ENCODE measurements around the gene PALLD. TPM values are rescaled to one million over a fixed set of nuclear protein-coding genes. Genes with fewer than 3 reads are reported as not detected.

Gene PALLD
- total RNA-seq, 1 experiment from 2014 or later = 9.0 TPM

DNA sequence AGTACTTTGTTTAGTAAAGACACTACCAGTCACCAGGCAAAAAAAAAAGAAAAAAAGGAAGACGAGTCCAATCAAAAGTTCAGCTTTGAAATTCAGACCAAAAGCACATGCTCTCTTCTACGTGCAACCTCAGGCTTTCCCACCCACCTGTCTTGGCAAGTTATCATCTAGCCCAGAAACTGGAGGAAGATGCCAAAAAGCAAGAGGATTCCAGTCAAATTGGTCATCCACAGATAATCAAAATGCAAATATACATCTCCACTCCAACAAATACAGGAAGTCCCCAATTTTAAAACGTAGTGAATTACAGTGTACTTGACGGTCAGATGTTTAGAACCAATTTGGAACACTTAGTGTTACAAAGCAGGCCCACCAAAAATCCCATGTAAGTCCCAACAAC is 96.5 kb downstream of the PALLD start:
- H3K36me3 ChIP-seq (replicated peaks; ENCODE audit: control insufficient read depth, insufficient read depth, low read length) = no peaks in the 10 kb centered on the region
- H3K4me3 ChIP-seq (ENCODE audit: insufficient read depth, low read depth, low read length) = no peak overlapping the region
- no peak for DNase-seq
- H3K27me3 ChIP-seq (ENCODE audit: control insufficient read depth, insufficient read depth, low read length) = no peaks in the 10 kb centered on the region

DNA sequence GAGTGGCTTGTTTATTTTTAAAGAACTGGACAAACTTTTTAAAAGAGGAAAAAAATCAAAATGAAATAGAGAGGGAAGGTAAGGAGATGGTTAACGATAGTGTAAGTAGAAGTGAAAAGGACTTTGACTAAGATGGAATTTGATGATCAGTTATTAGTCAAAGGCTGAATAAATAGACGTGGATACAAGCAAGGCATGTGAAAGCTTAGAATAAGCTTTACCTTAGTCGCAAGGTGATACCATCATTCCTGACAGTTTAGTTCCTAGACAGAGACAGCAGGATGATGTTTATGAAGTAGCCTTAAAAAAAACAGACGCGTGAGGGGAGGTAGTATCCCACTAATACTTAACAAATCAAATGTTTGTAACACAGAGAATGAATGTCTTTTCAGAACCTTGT is 97.3 kb downstream of the PALLD start:
- H3K36me3 ChIP-seq (replicated peaks; ENCODE audit: control insufficient read depth, insufficient read depth, low read length) = no peaks in the 10 kb centered on the region
- H3K4me3 ChIP-seq (ENCODE audit: insufficient read depth, low read depth, low read length) = no peak overlapping the region
- no peaks in the 10 kb centered on the region for H3K27me3 ChIP-seq (ENCODE audit: control insufficient read depth, insufficient read depth, low read length)
- no peak for DNase-seq

DNA sequence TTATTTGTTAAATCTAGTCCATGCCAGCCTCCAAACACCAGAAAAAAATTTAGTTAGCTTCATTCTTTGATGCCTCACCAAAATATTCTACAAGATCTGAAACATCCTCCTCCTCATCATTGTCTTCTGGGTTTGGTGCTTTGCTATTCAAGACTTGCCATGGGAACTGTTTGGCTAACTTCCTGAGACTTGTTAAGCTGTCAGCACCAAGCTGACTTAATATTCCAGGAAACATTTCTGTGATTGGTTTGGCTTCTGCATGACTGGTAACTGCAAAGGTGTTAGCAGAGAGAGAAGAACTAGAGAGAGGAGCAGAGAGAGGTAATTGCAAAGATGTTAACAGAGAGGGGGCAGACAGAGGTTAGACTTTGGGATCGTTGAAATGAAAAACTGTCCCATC is 101.3 kb downstream of the PALLD start:
- no peaks in the 10 kb centered on the region for H3K36me3 ChIP-seq (replicated peaks; ENCODE audit: control insufficient read depth, insufficient read depth, low read length)
- no peak for DNase-seq
- H3K27me3 ChIP-seq (ENCODE audit: control insufficient read depth, insufficient read depth, low read length) = no peaks in the 10 kb centered on the region
- H3K4me3 ChIP-seq (ENCODE audit: insufficient read depth, low read depth, low read length) = no peak overlapping the region

DNA sequence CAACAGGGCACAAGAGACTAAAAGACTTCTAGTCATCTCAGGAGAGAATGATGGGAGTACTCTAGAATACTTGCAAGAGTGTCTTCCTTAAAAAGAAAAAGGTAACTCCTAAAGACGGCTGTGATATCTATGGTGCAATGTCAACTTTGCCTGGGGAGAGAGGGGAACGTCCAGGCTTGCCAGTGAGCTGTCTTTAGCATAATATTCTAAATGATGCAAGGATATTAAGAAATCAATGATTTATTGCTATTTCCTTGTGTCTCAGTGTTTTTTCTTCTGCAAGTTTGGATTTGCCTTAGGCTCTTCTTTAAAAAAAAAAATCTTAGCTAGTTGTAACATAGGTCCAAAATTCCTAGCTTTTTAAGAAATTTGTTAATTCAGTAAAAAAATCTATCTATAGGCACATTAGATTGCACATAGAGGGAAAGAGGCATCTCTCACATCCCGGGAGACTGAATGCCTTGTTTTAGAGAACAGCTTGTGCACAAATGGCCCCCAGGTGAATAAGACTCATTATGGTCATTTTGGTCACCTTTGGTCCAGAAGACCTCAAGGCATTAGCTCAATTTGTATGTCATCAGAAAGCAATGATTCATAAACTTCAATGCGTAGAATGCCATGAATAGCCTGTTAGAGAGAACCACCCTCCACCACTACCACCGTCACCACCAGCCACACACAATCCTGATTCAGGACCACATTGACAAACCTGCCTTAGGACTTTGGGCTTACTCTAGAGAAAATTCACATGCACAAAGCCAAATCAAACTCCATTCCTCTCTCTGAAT is 104.1 kb downstream of the PALLD start:
- DNase-seq = no peak
- Histone ChIP-seq H3K4me3 (ENCODE audit: insufficient read depth, low read depth, low read length) (no peak overlapping the region), H3K36me3 (replicated peaks; ENCODE audit: control insufficient read depth, insufficient read depth, low read length) (no peaks in the 10 kb centered on the region), H3K27me3 (ENCODE audit: control insufficient read depth, insufficient read depth, low read length) (no peaks in the 10 kb centered on the region)

DNA sequence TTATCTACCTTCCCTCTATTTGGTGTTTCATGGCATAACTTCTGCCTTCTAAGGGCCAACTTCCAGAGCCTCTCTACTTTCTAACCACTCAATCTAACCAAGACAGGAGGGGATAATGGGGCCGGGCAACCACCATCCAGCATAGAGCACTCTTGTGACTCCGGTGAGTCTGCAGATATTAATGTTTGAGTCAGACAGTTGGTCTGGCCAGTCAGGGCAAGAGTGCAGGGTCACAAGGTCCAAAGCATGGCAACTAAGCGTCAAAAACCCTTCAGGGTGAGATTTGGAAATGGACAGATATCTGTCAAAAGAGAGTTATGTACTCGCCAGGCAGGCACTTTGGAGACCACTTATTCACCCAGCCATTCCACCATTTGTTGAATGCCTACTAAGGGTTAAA is 105.0 kb downstream of the PALLD start:
- no peak for DNase-seq
- no peak overlapping the region for H3K4me3 ChIP-seq (ENCODE audit: insufficient read depth, low read depth, low read length)
- H3K36me3 ChIP-seq (replicated peaks; ENCODE audit: control insufficient read depth, insufficient read depth, low read length) = no peaks in the 10 kb centered on the region

DNA sequence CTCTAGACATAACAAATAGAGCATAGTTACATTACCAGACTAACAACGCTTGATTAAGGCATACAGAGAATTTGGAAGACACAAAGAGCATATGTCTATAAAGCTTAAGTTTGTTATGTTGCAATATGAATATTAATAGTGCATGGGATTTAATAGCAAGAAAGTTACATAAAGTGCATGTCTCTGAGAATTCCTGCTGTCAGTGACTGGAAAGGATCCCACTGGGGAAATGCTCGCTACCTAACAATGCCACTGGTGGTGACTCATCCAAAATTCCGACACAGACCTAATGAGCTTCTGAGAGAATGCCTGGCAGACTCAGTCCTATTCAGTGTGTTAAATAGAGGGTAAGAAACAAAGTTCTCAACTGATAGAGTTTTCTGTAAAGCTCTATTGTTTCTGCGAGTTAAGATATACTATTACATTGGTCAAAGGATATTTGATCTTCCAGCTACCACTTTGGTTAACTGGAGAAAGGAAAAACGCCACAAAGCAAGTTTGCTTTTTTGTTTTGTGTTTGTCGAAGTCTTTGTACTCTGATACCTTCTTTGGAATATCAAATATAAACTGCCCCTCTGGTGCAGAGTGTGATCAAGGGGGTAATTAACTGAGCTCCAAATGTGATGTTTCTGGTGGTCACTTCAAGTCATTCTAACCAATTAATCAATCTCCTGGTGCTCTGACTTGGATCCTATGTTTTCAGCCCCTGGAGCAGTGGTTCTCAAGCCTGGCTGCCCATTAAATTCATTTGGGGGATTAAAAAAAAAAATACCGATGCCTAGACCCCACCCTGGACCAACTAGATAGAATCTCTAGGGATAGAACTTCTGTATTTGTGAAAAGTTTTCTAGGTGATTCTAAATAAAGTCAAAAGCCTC is 107.9 kb downstream of the PALLD start:
- Histone ChIP-seq H3K36me3 (replicated peaks; ENCODE audit: control insufficient read depth, insufficient read depth, low read length) (no peaks in the 10 kb centered on the region), H3K4me3 (ENCODE audit: insufficient read depth, low read depth, low read length) (no peak overlapping the region), H3K27me3 (ENCODE audit: control insufficient read depth, insufficient read depth, low read length) (no peaks in the 10 kb centered on the region)
- no peak for DNase-seq

More for the DNA sequence above, 105.0 kb downstream of the PALLD start:
- H3K27me3 ChIP-seq (ENCODE audit: control insufficient read depth, insufficient read depth, low read length) = no peaks in the 10 kb centered on the region

DNA sequence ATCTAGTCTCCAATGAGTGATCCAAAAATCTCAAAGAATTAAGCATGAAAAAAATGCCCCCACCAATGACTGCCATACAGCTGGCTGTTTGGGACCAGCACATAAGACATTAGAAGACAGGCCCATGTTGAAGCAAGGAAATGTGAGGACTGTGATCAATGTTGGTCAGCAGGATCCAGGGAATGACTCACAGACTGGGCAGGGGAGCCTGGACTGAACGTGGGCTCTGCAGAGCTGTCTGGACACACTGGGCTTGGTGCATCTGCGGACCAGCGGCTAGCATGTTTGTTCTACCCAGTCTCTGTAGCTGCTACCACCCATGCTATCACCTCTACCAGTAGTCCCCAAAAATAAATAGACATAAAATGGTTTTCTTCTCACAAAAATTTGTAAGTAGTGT is 108.6 kb downstream of the PALLD start:
- no peak overlapping the region for H3K4me3 ChIP-seq (ENCODE audit: insufficient read depth, low read depth, low read length)
- no peak for DNase-seq
- no peaks in the 10 kb centered on the region for H3K36me3 ChIP-seq (replicated peaks; ENCODE audit: control insufficient read depth, insufficient read depth, low read length)
- H3K27me3 ChIP-seq (ENCODE audit: control insufficient read depth, insufficient read depth, low read length) = no peaks in the 10 kb centered on the region

DNA sequence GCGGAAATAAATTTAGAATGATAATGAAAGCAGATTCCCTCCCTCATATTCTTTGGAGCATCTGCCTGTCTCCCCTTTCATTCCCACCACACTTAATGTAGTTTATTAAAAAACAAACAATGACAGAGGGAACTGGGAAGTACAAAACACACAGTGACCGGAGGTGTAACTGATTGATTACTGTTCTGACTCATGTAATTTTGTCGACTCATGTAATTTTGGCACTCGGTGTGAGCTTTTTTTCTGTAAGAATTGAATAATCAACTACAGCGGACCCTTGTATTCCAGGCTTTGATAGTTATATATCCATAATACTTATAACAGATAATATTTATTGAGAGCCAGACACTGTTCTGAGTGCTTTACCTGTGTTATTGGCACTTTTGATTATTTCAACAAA is 110.4 kb downstream of the PALLD start:
- no peak for DNase-seq
- no peaks in the 10 kb centered on the region for H3K36me3 ChIP-seq (replicated peaks; ENCODE audit: control insufficient read depth, insufficient read depth, low read length)
- no peaks in the 10 kb centered on the region for H3K27me3 ChIP-seq (ENCODE audit: control insufficient read depth, insufficient read depth, low read length)
- H3K4me3 ChIP-seq (ENCODE audit: insufficient read depth, low read depth, low read length) = no peak overlapping the region

DNA sequence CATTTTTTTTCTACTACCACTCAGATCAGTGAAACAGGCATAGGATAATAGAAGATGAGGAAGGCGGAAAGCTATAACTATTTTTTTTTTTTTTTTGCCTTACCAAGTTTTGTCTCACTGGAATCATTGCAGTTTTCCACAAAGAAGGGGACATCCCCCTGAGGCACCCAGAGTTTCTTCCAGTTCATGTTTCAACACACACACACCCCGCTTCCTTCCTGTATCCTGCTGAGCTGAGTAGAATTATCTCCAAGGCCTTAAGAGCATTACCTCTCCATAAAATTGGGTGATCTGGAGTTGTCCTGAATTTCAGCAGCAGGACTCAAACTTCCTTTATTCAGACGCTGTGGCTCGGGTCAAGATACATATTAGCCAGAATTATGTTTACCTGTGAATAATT is 111.9 kb downstream of the PALLD start:
- Histone ChIP-seq H3K27me3 (ENCODE audit: control insufficient read depth, insufficient read depth, low read length) (no peaks in the 10 kb centered on the region), H3K4me3 (ENCODE audit: insufficient read depth, low read depth, low read length) (no peak overlapping the region), H3K36me3 (replicated peaks; ENCODE audit: control insufficient read depth, insufficient read depth, low read length) (no peaks in the 10 kb centered on the region)
- DNase-seq = no peak

DNA sequence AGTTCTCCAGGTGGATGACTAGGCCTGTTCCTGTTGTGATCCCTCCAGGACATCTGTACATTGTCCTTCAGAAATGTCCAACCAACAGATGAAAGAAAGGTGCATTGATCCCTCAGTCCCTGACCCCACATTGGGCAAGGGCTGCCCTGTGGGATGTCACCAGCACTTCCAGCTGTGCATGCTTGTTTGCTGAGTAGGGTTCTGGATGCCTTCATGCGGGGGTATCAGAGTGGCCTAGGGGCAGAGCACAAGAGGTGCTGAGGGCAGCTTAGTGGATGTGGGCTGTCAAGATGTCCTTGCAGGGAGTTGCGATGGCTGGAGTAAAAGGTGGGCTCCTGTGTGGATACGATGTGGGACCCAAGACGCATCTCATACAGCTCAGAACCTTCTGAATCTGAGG is 112.5 kb downstream of the PALLD start:
- no peaks in the 10 kb centered on the region for H3K36me3 ChIP-seq (replicated peaks; ENCODE audit: control insufficient read depth, insufficient read depth, low read length)
- no peak overlapping the region for H3K4me3 ChIP-seq (ENCODE audit: insufficient read depth, low read depth, low read length)
- DNase-seq = no peak
- H3K27me3 ChIP-seq (ENCODE audit: control insufficient read depth, insufficient read depth, low read length) = no peaks in the 10 kb centered on the region

DNA sequence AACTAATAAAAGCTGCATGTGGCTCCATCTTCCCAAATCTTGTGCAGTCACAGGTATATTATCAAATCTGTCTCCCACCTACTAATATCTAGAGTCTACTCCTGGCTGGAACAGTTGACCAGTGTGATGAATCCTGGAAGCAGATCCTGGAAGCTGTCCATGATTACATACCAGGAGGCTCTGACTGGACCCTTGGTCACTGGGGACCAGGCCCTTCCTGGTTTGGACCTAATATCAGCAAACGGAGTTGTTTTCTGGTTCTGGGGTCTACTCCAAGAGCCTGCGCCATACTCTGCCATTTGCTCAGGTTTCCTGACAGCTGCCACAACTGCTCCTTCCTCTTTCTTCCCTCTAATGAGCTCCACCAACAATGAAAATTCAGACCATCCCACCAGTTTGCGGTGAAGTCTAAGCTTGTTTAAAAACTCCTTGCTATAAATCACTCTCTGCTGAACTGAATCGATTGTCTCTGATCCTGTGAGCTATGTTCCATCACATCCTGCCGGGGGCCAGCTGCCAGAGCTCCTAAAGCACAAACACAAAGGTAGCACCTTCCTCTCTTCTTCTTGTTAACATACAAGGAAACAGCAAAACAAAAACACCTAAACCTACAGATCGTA is 114.2 kb downstream of the PALLD start:
- Histone ChIP-seq H3K36me3 (replicated peaks; ENCODE audit: control insufficient read depth, insufficient read depth, low read length) (no peaks in the 10 kb centered on the region), H3K4me3 (ENCODE audit: insufficient read depth, low read depth, low read length) (no peak overlapping the region), H3K27me3 (ENCODE audit: control insufficient read depth, insufficient read depth, low read length) (no peaks in the 10 kb centered on the region)
- DNase-seq = no peak

DNA sequence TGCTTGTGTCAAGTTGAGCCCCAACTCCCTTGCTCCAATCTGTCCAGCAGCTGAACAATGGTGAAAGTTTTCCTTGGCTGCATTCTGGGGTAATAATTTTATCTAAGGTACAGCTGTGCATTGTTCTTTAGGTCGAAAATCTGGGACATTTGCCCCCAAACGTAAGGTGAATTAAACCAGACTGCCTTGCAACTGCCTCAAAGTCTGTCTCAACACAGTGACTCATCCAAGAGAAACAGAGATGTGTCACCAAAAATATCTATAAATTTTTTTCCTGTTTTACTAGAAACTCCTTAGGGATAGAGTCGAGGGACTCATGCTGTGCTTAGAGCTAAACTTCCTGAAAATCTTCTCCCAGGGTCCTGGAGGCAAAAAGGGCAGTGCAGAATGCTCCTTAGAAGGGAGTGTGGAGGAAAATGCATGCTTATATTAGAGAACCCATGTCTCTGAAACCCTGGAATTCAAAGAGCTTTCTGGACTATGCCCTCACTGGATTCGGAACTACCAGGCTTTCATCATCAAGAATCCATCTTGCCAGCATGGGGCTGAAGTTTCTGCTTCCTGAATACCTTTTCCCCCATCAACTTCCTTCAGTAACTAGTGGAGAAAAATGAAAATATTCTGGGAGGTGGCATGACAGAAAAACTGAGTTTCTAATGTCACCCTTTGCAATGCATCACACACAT is 115.7 kb downstream of the PALLD start:
- H3K27me3 ChIP-seq (ENCODE audit: control insufficient read depth, insufficient read depth, low read length) = no peaks in the 10 kb centered on the region
- no peak overlapping the region for H3K4me3 ChIP-seq (ENCODE audit: insufficient read depth, low read depth, low read length)
- H3K36me3 ChIP-seq (replicated peaks; ENCODE audit: control insufficient read depth, insufficient read depth, low read length) = no peaks in the 10 kb centered on the region
- DNase-seq = no peak

DNA sequence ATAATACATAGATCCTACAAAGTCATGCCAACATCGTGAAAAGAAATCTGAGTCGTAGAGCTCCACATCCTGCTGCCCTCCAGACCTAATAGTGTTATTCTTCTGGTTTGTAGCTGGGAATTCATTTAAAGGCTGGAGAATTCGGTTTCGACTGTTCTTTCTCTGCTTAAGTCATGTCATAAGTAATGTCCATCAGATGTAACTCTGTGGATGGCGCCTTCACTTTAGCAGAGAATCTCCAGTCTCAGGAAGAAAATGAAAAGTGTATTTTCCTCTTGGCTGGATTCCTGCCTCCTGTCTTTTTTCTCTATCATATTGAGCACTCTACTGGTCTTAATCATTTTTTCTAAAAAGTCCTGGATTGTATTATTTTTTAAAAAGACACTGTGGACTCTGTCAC is 117.0 kb downstream of the PALLD start:
- no peaks in the 10 kb centered on the region for H3K27me3 ChIP-seq (ENCODE audit: control insufficient read depth, insufficient read depth, low read length)
- no peak overlapping the region for H3K4me3 ChIP-seq (ENCODE audit: insufficient read depth, low read depth, low read length)
- no peaks in the 10 kb centered on the region for H3K36me3 ChIP-seq (replicated peaks; ENCODE audit: control insufficient read depth, insufficient read depth, low read length)
- DNase-seq = no peak

DNA sequence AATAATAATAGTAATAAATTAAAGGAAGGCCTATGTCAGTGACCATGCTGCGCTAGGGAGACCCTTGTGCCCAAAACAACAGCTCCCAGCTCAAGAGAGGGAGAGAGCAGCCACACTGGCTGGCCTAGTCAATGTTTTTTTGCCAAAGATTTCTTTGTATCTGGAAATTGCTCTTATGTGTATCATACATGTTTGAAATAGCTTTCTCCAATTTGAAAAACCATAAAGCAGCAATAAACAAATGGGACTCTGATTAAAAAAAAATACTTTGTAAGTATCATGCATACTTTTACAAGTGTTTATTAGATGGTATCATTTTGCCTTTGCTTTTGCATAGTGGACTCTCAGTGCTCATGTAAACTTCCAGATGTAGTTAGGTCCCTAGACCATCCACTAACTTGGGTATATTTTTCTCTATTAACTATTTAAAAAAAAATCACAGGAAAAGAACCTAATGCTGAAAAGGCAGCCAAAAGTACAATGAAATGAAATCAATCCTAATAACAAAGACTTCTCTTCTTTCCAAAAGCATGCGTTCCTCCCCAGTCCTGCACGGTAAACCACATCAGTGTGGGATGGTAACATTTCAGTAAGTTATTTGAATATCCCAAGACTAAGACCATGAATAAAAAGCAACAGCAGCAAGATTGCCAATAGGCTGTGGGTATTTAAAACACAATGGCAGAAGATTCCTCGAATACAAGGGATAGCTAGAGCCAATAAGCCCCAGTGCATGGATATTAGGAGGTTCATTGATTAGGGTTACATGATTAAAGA is 117.6 kb downstream of the PALLD start:
- no peak overlapping the region for H3K4me3 ChIP-seq (ENCODE audit: insufficient read depth, low read depth, low read length)
- DNase-seq = no peak
- H3K36me3 ChIP-seq (replicated peaks; ENCODE audit: control insufficient read depth, insufficient read depth, low read length) = no peaks in the 10 kb centered on the region
- H3K27me3 ChIP-seq (ENCODE audit: control insufficient read depth, insufficient read depth, low read length) = no peaks in the 10 kb centered on the region

Measured in H7 (cell line).